ENCODE data around the gene MAP4K4. TPM values are rescaled to one million over a fixed set of nuclear protein-coding genes. Genes with fewer than 3 reads are reported as not detected.
A peak's percentile ranks its signal among the peaks of the same experiment; 100 is the strongest.

Gene MAP4K4
- total and polyA plus RNA-seq, 2 of the 13 experiments (the other 11 are each of a cell fraction or from before 2014, with no cell fraction given), result 105 to 264 TPM

DNA sequence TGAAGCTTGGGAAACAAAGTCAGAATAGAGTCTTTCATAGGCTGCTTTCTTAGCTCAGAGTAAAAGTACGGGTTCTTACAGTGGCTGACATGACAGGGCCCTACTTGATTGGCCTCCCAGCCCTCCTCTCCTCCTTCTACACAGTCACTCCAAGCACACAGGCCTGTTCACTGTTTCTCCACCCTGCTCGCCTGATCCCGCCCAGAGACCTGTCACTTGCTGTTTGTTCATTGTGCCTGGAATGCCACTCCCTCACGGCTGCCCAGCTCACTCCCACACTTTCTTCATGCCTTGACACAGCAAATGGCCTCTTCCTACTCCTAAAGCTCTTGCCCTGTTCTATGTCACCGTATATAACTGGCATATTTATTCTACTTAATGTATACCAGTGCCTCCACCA is 104.8 kb downstream of the MAP4K4 start:
- no peaks in the 10 kb centered on the region for H3K27me3 ChIP-seq (ENCODE audit: control insufficient read depth in 1 of 2, insufficient read depth in 2 of 2, low read length in 2 of 2)
- H3K27ac ChIP-seq (ENCODE audit: extremely low read length, insufficient read depth, low read length), result peak overlapping the region; percentile 9
- 76% methylated on average over 5 of the region's 5 CpGs for whole genome bisulfite sequencing (ENCODE audit: low lambda C conversion rate)
- intact Hi-C loops (cut with micrococcal nuclease; ENCODE audit: unreplicated experiment), result loop anchor here (2.0 kb wide), 1 partner anchor 36 kb away; no protein-coding TSS in a partner anchor
- no peaks in the 10 kb centered on the region for H3K9me3 ChIP-seq (ENCODE audit: low read length)
- BruUV-seq (replicated peaks), result no TSS peak
- peak; percentile 42 for FAIRE-seq
- peak; percentile 77 for ATAC-seq
- H3K4me3 ChIP-seq (replicated peaks in 1 of 3; ENCODE audit: insufficient read depth in 1 of 3, low read depth in 2 of 3, low read length in 3 of 3), result no peak overlapping the region
- peaks cover 68% of the 10 kb centered on the region for H3K4me1 ChIP-seq (ENCODE audit: insufficient read depth, low read length)
- 0 out of 2 replicates have a peak overlapping the region, but pooled peaks have one; percentile 4 for H3K4me2 ChIP-seq (ENCODE audit: low read depth, low read length)
- peaks cover 72% of the 10 kb centered on the region for H4K20me1 ChIP-seq (ENCODE audit: insufficient read depth, low read length)
- no peak overlapping the region for H2AFZ ChIP-seq (ENCODE audit: low read length)
- DNase-seq (ENCODE audit: low spot score), result peak; percentile 77
- H3K36me3 ChIP-seq (replicated peaks in 1 of 2; ENCODE audit: control insufficient read depth in 1 of 2, insufficient read depth in 2 of 2, low read length in 2 of 2), result peaks cover 7 to 27% of the 10 kb centered on the region in 2 experiments
- no peak overlapping the region for H3K9ac ChIP-seq (ENCODE audit: insufficient read depth, low read depth, low read length)
- peaks cover 96% of the 10 kb centered on the region for H3K79me2 ChIP-seq (ENCODE audit: insufficient read depth, low read length)
- in situ Hi-C loops (cut with HindIII; ENCODE audit: extremely low pct_ligation_motif_present, low pct_unique_long_range_greater_than_20kb), result no loop called here
- ChIA-PET CTCF (ENCODE audit: low intra/inter-chr PET ratio, low total read pairs) (no interaction called here), POLR2A (no interaction called here)
- TF ChIP-seq TBX2 (CRISPR knock-in tag; IDR thresholded peaks at IDR 0.05; ENCODE audit: borderline replicate concordance) (no peak), CCDC6 (CRISPR knock-in tag; IDR thresholded peaks at IDR 0.05) (no peak), SAP130 (CRISPR knock-in tag; IDR thresholded peaks at IDR 0.05; ENCODE audit: low read depth) (peak; percentile 61), XRCC5 (optimal IDR thresholded peaks at IDR 0.05; ENCODE audit: low read length) (peak; percentile 20), SOX13 (IDR thresholded peaks at IDR 0.05) (no peak), SOX13 (CRISPR knock-in tag; conservative IDR thresholded peaks at IDR 0.05 in 1 of 2, IDR thresholded peaks at IDR 0.05 in 1 of 2) (peak in 1 of 2 experiments; percentile 46; a peak in 1 of 4 replicates), ZBTB38 (CRISPR knock-in tag; IDR thresholded peaks at IDR 0.05) (0 out of 2 replicates have a peak, but pooled peaks have one; percentile 18), FOXA1 (IDR thresholded peaks at IDR 0.05) (no peak), FOXA1 (CRISPR knock-in tag; IDR thresholded peaks at IDR 0.05) (peak; percentile 30; the same call in 1 of the 2 replicates), GATA4 (IDR thresholded peaks at IDR 0.05; ENCODE audit: borderline replicate concordance, low read depth) (no peak), ZNF768 (CRISPR knock-in tag; IDR thresholded peaks at IDR 0.05) (0 out of 2 replicates have a peak, but pooled peaks have one; percentile 55), RBM22 (optimal IDR thresholded peaks at IDR 0.05; ENCODE audit: low read length) (peak; percentile 89), ZFYVE20 (CRISPR knock-in tag; IDR thresholded peaks at IDR 0.05; ENCODE audit: borderline replicate concordance, low read depth) (no peak), SOX5 (CRISPR knock-in tag; IDR thresholded peaks at IDR 0.05; ENCODE audit: borderline replicate concordance) (peak; percentile 33; the same call in 1 of the 2 replicates), HOXA3 (CRISPR knock-in tag; IDR thresholded peaks at IDR 0.05) (no peak)
- TF ChIP-seq, protein P1, sequence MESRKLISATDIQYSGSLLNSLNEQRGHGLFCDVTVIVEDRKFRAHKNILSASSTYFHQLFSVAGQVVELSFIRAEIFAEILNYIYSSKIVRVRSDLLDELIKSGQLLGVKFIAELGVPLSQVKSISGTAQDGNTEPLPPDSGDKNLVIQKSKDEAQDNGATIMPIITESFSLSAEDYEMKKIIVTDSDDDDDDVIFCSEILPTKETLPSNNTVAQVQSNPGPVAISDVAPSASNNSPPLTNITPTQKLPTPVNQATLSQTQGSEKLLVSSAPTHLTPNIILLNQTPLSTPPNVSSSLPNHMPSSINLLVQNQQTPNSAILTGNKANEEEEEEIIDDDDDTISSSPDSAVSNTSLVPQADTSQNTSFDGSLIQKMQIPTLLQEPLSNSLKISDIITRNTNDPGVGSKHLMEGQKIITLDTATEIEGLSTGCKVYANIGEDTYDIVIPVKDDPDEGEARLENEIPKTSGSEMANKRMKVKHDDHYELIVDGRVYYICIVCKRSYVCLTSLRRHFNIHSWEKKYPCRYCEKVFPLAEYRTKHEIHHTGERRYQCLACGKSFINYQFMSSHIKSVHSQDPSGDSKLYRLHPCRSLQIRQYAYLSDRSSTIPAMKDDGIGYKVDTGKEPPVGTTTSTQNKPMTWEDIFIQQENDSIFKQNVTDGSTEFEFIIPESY (CRISPR knock-in tag; IDR thresholded peaks at IDR 0.05), result peak; percentile 34; the same call in 1 of the 2 replicates
- TF ChIP-seq, protein P2, sequence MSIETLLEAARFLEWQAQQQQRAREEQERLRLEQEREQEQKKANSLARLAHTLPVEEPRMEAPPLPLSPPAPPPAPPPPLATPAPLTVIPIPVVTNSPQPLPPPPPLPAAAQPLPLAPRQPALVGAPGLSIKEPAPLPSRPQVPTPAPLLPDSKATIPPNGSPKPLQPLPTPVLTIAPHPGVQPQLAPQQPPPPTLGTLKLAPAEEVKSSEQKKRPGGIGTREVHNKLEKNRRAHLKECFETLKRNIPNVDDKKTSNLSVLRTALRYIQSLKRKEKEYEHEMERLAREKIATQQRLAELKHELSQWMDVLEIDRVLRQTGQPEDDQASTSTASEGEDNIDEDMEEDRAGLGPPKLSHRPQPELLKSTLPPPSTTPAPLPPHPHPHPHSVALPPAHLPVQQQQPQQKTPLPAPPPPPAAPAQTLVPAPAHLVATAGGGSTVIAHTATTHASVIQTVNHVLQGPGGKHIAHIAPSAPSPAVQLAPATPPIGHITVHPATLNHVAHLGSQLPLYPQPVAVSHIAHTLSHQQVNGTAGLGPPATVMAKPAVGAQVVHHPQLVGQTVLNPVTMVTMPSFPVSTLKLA (IDR thresholded peaks at IDR 0.05), result 0 out of 2 replicates have a peak, but pooled peaks have one; percentile 6
- TF ChIP-seq, protein P3, sequence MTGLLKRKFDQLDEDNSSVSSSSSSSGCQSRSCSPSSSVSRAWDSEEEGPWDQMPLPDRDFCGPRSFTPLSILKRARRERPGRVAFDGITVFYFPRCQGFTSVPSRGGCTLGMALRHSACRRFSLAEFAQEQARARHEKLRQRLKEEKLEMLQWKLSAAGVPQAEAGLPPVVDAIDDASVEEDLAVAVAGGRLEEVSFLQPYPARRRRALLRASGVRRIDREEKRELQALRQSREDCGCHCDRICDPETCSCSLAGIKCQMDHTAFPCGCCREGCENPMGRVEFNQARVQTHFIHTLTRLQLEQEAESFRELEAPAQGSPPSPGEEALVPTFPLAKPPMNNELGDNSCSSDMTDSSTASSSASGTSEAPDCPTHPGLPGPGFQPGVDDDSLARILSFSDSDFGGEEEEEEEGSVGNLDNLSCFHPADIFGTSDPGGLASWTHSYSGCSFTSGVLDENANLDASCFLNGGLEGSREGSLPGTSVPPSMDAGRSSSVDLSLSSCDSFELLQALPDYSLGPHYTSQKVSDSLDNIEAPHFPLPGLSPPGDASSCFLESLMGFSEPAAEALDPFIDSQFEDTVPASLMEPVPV (CRISPR knock-in tag; IDR thresholded peaks at IDR 0.05), result no peak
